NCI-H1694 treated with DMSO at 0.1 percent for 48 hours (cell line): ENCODE data around the gene ADSL.
"Not testable (repeated sequence)": the region's sequence is repeated elsewhere in the genome, so short reads cannot be mapped to it uniquely, and the experiment has no call there.

Source experiments
- DNase-seq: peaks from one replicate; lab custom pipeline; 2025; lab: John Stamatoyannopoulos, UW

The ADSL gene

GRCh38 chr22:40346185-40347118 is at the start of gene ADSL:
Gene ADSL (plus strand): TSS chr22:40346500. CDS start chr22:40346559, 59 bp downstream.
- peak; percentile 67 for DNase-seq

- no peak for DNase-seq
Observed at GRCh38 chr22:40300316-40300715, 46.0 kb upstream of the ADSL start.

GRCh38 chr22:40300884-40301672 is 45.2 kb upstream of the ADSL start:
- no peak for DNase-seq

GRCh38 chr22:40302149-40302548 is 44.2 kb upstream of the ADSL start:
- DNase-seq: no peak

GRCh38 chr22:40305625-40306024 is 40.7 kb upstream of the ADSL start:
- DNase-seq: no peak

GRCh38 chr22:40308999-40309573 is 37.2 kb upstream of the ADSL start:
- DNase-seq: no peak

GRCh38 chr22:40309631-40310030 is 36.7 kb upstream of the ADSL start:
- no peak for DNase-seq

- no peak for DNase-seq
Observed at GRCh38 chr22:40310081-40310767, 36.1 kb upstream of the ADSL start.

- no peak for DNase-seq
Observed at GRCh38 chr22:40310768-40311120, 35.6 kb upstream of the ADSL start.

- not testable (repeated sequence) for DNase-seq
Observed at GRCh38 chr22:40311646-40312045, 34.7 kb upstream of the ADSL start.

GRCh38 chr22:40312050-40312449 is 34.2 kb upstream of the ADSL start:
- no peak for DNase-seq

GRCh38 chr22:40313007-40313406 is 33.3 kb upstream of the ADSL start:
- no peak for DNase-seq

GRCh38 chr22:40314041-40314440 is 32.3 kb upstream of the ADSL start:
- no peak for DNase-seq

GRCh38 chr22:40320687-40321086 is 25.6 kb upstream of the ADSL start:
- no peak for DNase-seq

- no peak for DNase-seq
Observed at GRCh38 chr22:40322021-40322420, 24.3 kb upstream of the ADSL start.

GRCh38 chr22:40322818-40323447 is 23.4 kb upstream of the ADSL start:
- no peak for DNase-seq

- DNase-seq: no peak
Observed at GRCh38 chr22:40323681-40324171, 22.6 kb upstream of the ADSL start.

GRCh38 chr22:40324468-40325305 is 21.6 kb upstream of the ADSL start:
- DNase-seq: no peak

GRCh38 chr22:40325315-40325714 is 21.0 kb upstream of the ADSL start:
- no peak for DNase-seq

- no peak for DNase-seq
Observed at GRCh38 chr22:40326905-40327735, 19.2 kb upstream of the ADSL start.
